ENCODE data around the gene SURF1.

Gene SURF1

GRCh38 chr9:133323211-133323610 is 33.1 kb downstream of the SURF1 start:
- Histone ChIP-seq H3K9me2 (ENCODE audit: low read depth, low read length) (no peaks in the 10 kb centered on the region), H3K36me3 (ENCODE audit: insufficient read depth, low read length) (no peaks in the 10 kb centered on the region), H2AFZ (ENCODE audit: low read length) (no peak overlapping the region), H3K27me3 (ENCODE audit: insufficient read depth, low read length) (peaks cover 11% of the 10 kb centered on the region; the same call in 1 of the 2 replicates), H3K27ac (ENCODE audit: low read depth, low read length, poor library complexity, severe bottlenecking) (no peak overlapping the region), H3K9me3 (ENCODE audit: low read length) (no peaks in the 10 kb centered on the region), H3K4me2 (ENCODE audit: low read length) (no peak overlapping the region), H4K20me1 (ENCODE audit: insufficient read depth, low read length) (no peaks in the 10 kb centered on the region), H3K4me1 (ENCODE audit: insufficient read depth, low read length, severe bottlenecking) (no peaks in the 10 kb centered on the region), H3K9ac (ENCODE audit: low read length) (no peak overlapping the region), H3F3A (ENCODE audit: insufficient read depth, low read length) (no peaks in the 10 kb centered on the region), H3K4me3 (ENCODE audit: low read depth, low read length, poor library complexity, severe bottlenecking) (no peak overlapping the region), H3K79me2 (ENCODE audit: insufficient read depth, low read length) (no peaks in the 10 kb centered on the region)
- TF ChIP-seq, protein P1, sequence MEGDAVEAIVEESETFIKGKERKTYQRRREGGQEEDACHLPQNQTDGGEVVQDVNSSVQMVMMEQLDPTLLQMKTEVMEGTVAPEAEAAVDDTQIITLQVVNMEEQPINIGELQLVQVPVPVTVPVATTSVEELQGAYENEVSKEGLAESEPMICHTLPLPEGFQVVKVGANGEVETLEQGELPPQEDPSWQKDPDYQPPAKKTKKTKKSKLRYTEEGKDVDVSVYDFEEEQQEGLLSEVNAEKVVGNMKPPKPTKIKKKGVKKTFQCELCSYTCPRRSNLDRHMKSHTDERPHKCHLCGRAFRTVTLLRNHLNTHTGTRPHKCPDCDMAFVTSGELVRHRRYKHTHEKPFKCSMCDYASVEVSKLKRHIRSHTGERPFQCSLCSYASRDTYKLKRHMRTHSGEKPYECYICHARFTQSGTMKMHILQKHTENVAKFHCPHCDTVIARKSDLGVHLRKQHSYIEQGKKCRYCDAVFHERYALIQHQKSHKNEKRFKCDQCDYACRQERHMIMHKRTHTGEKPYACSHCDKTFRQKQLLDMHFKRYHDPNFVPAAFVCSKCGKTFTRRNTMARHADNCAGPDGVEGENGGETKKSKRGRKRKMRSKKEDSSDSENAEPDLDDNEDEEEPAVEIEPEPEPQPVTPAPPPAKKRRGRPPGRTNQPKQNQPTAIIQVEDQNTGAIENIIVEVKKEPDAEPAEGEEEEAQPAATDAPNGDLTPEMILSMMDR (IDR thresholded peaks at IDR 0.05; ENCODE audit: low read length): no peak
- no peak for TF ChIP-seq EZH2 (IDR thresholded peaks at IDR 0.05; ENCODE audit: borderline replicate concordance, low read length)

- Histone ChIP-seq H3K9ac (ENCODE audit: low read length) (no peak overlapping the region), H3K4me3 (ENCODE audit: low read depth, low read length, poor library complexity, severe bottlenecking) (no peak overlapping the region), H3K79me2 (ENCODE audit: insufficient read depth, low read length) (no peaks in the 10 kb centered on the region), H3K27ac (ENCODE audit: low read depth, low read length, poor library complexity, severe bottlenecking) (no peak overlapping the region), H3K4me2 (ENCODE audit: low read length) (no peak overlapping the region), H4K20me1 (ENCODE audit: insufficient read depth, low read length) (no peaks in the 10 kb centered on the region), H3K9me3 (ENCODE audit: low read length) (no peaks in the 10 kb centered on the region), H2AFZ (ENCODE audit: low read length) (no peak overlapping the region), H3F3A (ENCODE audit: insufficient read depth, low read length) (no peaks in the 10 kb centered on the region), H3K36me3 (ENCODE audit: insufficient read depth, low read length) (no peaks in the 10 kb centered on the region), H3K9me2 (ENCODE audit: low read depth, low read length) (no peaks in the 10 kb centered on the region), H3K27me3 (ENCODE audit: insufficient read depth, low read length) (peaks cover 11% of the 10 kb centered on the region; the same call in 1 of the 2 replicates), H3K4me1 (ENCODE audit: insufficient read depth, low read length, severe bottlenecking) (no peaks in the 10 kb centered on the region)
- no peak for TF ChIP-seq EZH2 (IDR thresholded peaks at IDR 0.05; ENCODE audit: borderline replicate concordance, low read length)
- TF ChIP-seq, protein P1 (IDR thresholded peaks at IDR 0.05; ENCODE audit: low read length): no peak
Measured at GRCh38 chr9:133322701-133323100, 33.6 kb downstream of the SURF1 start.

DNA sequence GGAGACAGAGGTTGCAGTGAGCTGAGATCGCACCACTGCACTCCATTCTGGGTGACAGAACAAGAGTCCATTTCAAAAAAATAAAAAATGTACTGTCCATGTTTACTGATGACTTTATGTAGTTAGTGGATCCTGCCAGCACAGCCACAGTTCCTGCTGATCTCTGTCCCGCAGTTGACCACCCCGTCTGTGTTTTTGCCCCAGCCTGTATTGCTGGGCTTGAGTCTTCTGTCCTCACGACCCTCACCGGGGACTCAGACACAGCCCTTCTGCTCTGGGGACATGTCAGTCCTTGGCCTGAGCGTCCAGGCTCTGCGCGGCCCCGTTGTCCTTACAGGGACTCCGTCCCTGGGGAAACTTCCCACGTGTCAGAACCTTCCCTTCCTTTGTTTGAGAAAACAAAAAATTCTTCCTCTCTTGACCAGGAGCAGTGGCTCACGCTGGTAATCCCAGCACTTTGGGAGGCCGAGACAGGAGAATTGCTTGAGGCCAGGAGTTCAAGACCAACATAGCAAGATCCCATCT is 34.8 kb downstream of the SURF1 start:
- Histone ChIP-seq H3K27ac (ENCODE audit: low read depth, low read length, poor library complexity, severe bottlenecking) (no peak overlapping the region), H3K4me2 (ENCODE audit: low read length) (no peak overlapping the region), H3F3A (ENCODE audit: insufficient read depth, low read length) (no peaks in the 10 kb centered on the region), H3K4me1 (ENCODE audit: insufficient read depth, low read length, severe bottlenecking) (no peaks in the 10 kb centered on the region), H3K79me2 (ENCODE audit: insufficient read depth, low read length) (no peaks in the 10 kb centered on the region), H3K9me3 (ENCODE audit: low read length) (no peaks in the 10 kb centered on the region), H2AFZ (ENCODE audit: low read length) (no peak overlapping the region), H3K27me3 (ENCODE audit: insufficient read depth, low read length) (peaks cover 11% of the 10 kb centered on the region; the same call in 1 of the 2 replicates), H4K20me1 (ENCODE audit: insufficient read depth, low read length) (no peaks in the 10 kb centered on the region), H3K4me3 (ENCODE audit: low read depth, low read length, poor library complexity, severe bottlenecking) (no peak overlapping the region), H3K36me3 (ENCODE audit: insufficient read depth, low read length) (no peaks in the 10 kb centered on the region), H3K9ac (ENCODE audit: low read length) (no peak overlapping the region), H3K9me2 (ENCODE audit: low read depth, low read length) (no peaks in the 10 kb centered on the region)
- no peak for TF ChIP-seq EZH2 (IDR thresholded peaks at IDR 0.05; ENCODE audit: borderline replicate concordance, low read length)
- TF ChIP-seq, protein P1 (IDR thresholded peaks at IDR 0.05; ENCODE audit: low read length): no peak

All from OCI-LY1 (cell line).